NOMO-1 (cell line): ENCODE data around the gene SEZ6L2.

Experiments
- DNase-seq, 2 experiments: peaks; one replicate each; lab custom pipeline; 2025; ENCODE audit not compliant: unreplicated experiment in 2 of 2; lab: John Stamatoyannopoulos, UW

SEZ6L2 gene

GRCh38 chr16:29830774-29831173, 68.6 kb downstream of the SEZ6L2 start:
- DNase-seq, result no peak

DNA sequence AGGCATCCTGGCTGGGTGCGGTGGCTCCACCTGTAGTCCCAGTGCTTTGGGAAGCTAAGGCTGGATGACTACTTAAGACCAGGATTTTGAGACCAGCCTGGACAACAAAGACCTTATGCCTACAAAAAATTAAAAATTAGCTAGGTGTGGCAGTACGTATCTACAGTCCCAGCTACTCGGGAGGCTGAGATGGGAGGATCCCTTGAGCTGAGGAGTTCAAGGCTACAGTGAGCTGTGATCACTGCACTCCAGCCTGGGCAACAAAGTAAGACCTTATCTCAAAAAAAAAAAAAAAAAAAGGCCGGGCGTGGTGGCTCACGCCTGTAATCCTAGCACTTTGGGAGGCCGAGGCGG, 73.0 kb downstream of the SEZ6L2 start:
- DNase-seq, result no peak

DNA sequence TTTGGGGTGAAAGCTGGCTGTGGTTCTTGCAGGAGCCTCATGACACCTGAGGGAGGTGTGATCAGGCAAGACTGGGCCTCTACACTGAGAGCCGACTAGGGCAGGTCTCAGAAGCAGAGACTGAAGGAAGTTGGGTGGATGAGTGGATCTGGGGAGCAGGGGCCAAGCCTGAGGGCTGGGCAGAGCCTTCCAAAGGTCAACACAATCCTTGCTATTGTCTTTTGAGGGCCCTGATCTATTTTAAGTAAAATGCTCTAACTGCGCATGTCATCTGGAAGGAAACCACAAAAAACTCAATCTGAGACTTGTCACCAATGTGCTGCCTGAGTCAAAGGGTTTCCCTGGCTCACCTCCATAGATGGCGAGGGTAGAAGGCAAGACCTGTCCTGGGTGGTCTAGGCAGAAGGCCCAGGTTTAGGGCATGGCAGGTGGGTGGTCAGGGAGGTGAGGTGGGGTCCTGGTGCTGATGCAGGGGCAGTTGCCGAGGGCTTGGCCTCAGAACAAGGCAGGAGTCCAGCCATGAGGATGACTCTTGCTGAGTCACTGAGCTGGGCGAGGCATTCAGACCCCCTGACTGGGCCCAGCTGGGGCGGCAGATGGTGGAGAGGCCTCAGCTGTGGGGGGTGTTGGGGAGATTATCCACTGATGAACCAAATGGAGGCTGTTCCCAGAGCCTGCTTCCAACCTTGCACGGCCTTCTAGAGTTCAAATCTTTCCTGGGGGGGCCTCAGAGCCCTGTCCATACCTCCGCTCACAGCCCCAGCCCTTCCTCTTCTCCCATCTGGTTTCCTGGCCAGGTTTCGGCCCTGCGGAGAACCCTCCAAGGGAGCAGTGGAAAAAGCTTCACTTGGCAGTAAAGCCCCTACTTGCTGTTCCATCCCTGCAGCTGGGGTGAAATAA, 74.0 kb downstream of the SEZ6L2 start:
- no peak for DNase-seq

DNA sequence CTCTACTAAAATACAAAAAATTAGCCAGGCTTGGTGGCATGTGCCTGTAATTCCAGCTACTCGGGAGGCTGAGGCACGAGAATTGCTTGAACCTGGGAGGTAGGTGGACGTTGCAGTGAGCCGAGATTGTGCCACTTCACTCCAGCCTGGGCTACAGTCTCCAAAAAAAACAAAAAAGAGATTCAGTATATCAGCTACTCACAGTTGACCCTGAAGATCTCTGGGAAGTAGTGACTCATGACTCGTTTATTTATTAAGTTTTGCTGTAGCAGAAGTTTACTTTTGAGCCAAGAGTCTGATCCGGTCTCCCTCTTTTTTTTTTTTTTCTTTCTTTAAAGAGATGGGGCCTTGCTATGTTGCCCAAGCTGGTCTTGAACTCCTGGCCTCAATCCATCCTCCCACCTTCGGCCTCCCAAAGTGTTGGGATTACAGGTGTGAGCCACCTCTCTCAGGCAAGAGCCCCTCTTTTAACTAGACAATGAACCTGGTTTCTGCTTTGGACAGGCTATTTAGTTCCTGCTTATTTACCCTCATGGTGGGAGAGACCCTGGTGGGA, 74.7 kb downstream of the SEZ6L2 start:
- no peak for DNase-seq

DNA sequence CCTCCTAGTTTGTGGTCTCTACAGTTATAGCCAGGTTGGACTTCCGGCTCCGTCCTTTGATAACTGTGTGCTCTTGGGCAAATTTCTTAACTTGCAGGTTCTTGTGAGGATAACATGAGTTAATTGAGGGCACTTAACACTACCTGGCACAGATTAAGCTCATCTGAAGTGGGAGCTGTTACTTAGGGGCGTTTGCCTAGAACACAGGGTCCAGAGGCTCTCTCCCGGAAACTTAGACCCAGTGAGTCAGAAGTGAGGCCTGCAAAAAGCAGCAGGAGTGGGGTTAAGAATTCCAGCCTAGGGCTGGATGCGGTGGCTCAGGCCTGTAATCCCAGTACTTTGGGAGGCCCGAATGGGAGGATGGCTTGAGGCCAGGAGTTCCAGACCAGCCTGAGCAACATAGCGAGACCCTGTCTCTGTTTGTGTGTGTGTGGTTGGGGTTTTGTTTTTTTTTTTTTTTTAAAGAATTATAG, 77.7 kb downstream of the SEZ6L2 start:
- no peak for DNase-seq
